HG02884 (cell line): Measurements from ENCODE around the gene OSBPL6.
"Not testable (repeated sequence)": the region's sequence is repeated elsewhere in the genome, so short reads cannot be mapped to it uniquely, and the experiment has no call there.

ENCODE experiments used
- ATAC-seq: cut with Tn5 transposase; IDR thresholded peaks from one replicate; pipeline ENCODE4 v1.9.1; 2021; ENCODE audit warnings: mild to moderate bottlenecking, moderate library complexity; ENCODE audit not compliant: unreplicated experiment

The OSBPL6 gene

DNA sequence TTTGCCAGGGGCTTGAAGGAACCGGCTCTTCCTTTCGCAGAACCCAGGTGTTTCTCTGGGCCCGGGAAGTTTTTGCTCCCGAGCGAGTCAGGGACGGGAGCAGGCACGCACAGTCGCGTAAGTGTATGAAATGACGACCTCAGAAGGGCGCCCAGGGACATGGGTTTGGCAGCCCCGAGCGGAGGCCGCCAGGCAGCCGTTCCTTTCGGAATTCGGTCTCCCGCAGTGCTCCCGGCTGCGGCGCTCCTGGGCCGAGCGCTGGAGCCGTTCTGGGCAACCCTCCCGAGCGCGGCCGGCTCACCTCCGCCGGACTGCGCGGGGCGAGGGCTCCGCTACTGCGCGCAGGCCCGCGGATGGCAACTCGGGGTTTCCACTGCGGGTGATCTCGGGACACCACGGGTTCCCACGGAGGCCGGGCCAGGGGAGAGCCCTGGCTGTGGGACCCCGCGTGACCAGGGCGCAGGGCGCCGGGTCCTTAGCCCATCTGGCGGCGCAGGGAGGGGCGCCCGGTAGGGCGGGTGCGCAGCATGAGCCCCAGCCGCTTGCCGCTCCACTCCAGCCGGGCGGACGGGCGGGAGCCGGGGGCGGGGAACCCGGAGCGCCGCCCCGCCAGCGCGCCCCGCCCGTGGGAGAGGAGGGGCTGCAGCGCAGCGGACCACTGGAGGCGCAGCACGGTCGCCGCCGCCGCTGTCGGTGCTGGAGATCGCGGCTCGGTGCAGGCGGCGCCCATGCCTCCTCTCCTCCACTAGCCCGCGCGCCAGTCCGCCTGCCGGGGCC is at the start of gene OSBPL6:
Gene OSBPL6, plus strand, starts transcription at position 690 of the 777 bp plus-strand sequence. CDS start 111,673 bp downstream, outside the sequence.
- ATAC-seq, result peak; percentile 89

DNA sequence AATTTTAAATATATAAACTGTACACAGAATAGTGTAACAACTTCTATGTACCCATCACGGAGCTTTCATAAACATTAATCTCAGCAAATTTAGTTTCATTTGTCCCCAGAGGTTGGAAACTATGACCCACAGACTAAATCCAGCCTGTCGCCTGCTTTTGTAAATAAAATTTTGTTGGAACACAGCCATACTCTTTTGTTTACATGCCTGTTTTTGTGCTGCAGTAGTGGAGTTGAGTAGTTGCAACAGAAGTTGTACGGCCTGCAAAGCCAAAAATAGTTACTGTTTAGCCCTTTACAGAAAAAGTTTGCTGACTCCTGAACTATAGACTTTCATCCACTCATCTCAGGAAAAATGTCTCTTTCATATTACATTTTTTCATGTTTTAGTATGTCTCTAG is 42.3 kb upstream of the OSBPL6 start:
- ATAC-seq, result no peak

DNA sequence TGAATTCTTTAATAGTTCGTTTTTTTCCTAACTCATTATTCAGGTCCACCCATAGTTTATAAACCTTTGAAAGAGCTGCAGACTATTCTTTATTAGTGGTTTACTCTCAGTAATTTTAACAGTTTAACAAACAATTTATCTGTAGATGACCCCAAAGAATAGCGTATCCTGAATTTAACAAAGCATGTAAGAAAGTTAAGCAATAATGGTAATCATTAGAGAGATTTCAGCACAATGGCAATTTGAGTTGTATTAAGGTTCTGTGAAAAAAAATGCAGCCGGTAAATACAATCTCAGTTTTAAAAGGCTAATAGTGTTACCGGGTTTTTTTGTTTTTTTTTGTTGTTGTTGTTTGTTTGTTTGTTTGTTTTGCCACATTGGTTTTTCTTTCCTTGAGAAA is 41.8 kb upstream of the OSBPL6 start:
- no peak for ATAC-seq

DNA sequence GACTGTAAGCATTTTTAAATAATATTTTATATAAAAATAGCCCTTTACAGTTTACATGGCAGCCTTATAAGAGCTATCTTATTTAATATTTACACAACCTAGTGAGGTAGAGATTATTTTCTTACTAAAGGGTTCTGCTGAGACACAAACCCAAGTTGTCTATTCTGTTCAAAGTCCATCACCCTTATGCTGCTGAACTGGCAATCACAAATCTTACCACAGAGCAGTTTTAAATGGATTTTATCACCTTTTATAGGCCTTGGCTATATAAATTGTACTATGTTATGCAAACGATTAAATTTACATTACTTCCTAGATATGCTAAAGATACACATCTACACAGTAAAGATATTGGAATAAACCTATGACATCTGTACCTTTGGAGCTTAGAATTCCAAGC is 41.3 kb upstream of the OSBPL6 start:
- no peak for ATAC-seq

- not testable (repeated sequence) for ATAC-seq
Measured at GRCh38 chr2:178153878-178154277, 40.4 kb upstream of the OSBPL6 start.

DNA sequence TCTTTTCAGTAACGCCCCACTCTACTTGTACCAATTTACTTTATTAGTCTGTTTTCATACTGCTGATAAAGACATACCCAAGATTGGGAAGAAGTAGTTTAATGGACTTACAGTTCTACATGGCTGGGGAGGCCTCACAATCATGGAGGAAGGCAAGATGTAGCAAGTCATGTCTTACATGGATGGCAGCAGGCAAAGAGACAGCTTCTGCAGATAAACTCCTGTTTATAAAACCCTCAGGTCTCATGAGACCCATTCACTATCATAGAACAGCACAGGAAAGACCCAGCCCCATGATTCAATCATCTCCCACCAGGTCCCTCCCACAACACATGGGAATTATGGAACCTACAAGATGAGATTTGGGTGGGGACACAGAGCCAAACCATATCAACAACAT is 38.8 kb upstream of the OSBPL6 start:
- no peak for ATAC-seq

DNA sequence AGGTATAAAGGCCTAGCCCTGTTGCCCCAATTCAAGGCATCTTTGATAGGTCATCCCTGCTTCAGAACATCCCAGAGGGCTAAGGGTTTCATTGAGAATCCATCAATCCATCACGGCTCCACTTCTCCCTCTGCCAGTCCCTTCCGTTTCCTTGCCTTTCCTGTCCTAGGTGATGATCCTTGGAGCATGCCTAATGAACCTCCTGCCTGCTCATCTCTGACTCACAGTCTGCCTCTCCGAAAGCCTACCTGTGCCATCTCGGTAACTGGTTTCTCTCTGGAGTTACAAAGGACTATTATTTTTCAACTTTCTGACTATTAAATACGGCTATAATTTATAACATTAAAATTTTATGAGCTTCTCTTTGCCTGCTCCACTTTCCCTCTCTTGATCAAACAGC is 36.7 kb upstream of the OSBPL6 start:
- ATAC-seq, result no peak

GRCh38 chr2:178159966-178160365 is 34.3 kb upstream of the OSBPL6 start:
- ATAC-seq, result no peak

- no peak for ATAC-seq
Measured at GRCh38 chr2:178160601-178161000, 33.7 kb upstream of the OSBPL6 start.

DNA sequence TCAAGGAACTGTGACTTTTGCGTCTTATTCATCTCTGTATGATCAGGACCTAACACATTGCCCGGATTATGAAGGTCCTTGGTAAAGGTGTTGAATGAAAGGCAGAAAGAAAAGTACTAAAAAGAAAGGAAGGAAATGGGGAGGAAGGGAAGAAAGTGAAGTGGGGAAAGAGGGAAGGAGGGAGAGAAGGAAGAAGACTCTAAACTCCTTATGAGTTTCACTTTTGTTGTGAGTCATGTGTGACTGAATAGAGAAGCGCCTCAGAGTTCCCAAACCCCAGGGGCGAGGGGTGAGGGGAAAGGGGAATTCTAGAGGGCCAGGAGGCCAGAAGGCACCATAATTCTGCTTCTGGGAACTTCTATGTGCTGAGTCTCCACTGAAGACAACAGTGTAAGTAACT is 30.9 kb upstream of the OSBPL6 start:
- ATAC-seq, result no peak

- no peak for ATAC-seq
Measured at GRCh38 chr2:178163911-178164310, 30.4 kb upstream of the OSBPL6 start.

DNA sequence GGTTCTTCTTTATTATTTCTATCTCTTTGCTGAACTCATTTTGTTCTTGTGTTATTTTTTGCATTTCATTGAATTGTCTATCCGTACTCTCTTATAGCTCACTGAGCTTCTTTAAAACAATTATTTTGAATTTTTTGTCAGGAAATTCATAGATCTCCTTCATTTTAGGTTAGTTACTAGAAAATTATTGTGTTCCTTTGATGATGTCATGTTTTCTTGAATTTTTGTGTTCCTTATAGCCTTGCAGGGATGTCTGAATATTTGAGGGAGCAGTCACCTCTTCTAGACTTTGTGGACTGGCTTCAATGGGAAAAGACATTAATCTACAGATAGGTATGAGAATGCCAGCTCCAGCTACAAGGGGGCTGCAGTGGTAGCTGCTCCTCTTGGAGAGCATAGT is 20.7 kb upstream of the OSBPL6 start:
- no peak for ATAC-seq

GRCh38 chr2:178177066-178177679 is 17.1 kb upstream of the OSBPL6 start:
- ATAC-seq, result no peak

DNA sequence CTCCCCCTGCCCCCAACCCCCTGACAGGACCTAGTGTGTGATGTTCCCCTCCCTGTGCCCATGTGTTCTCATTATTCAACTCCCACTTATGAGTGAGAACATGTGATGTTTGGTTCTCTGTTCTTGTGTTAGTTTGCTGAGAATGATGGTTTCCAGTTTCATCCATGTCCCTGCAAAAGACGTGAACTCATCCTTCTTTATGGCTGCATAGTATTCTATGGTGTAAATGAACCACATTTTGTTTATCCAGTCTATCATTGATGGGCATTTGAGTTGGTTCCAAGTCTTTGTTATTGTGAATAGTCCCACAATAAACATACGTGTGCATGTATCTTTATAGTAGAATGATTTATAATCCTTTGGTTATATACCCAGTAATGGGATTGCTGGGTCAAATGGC is 13.7 kb upstream of the OSBPL6 start:
- not testable (repeated sequence) for ATAC-seq

DNA sequence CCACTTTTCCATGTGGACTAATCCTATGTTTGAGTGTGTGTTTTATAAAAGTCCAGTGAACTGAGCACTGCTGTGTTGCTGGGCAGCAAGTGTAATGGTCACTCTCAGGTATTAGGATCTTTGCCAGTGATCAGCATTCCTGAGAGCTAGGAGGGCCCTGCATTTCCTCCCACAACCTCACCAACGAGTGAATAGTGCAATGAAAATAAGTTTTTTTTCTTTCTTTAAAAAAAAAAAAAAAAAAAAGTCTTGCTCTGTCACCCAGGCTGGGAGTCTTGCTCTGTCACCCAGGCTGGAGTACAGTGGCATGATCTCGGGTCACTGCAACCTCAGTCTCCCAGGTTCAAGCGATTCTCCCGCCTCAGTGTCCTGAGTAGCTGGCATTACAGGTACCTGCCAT is 6.5 kb upstream of the OSBPL6 start:
- no peak for ATAC-seq

DNA sequence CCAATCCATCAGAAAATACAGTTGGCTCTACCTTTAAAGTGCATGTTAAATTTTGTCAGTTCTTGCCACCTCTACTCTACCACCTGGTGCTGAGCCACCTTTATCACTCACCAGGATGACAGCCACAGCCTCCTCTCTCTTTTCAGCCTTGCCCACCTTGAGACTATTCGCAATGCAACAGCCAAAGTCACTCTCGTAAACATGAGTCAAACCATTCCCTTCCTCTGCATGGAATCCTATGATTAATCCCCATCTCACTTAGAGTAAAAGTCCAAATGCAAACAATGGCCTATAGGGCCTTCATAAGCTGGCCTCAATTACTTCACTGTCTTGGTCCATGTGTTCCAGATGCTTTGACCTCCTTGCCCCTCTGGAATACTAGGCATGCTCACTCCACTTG is 5.8 kb upstream of the OSBPL6 start:
- no peak for ATAC-seq

DNA sequence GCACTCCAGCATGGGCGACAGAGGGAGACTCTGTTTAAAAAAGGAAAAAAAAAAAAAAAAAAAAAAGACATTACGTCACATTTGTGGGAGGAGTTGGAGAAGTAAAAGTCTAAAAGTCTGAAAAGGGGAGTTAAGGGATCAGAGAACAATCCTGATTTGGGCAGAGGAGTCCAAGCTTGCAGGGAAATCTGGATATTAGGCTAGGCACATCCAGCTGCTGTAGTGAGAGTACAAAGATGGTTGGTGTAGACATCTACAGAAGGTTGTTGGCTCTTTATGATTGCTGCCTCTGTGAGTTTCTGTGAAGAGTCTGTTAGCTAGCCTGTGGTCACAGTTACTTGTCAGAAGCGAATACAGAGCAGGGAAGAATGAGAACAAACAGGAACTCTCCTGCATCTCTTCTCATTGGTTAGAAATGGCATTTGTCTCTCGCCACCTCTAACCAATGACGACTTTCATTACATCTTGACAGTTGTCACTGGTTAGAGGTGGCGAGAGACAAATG is 3.3 kb upstream of the OSBPL6 start:
- no peak for ATAC-seq

DNA sequence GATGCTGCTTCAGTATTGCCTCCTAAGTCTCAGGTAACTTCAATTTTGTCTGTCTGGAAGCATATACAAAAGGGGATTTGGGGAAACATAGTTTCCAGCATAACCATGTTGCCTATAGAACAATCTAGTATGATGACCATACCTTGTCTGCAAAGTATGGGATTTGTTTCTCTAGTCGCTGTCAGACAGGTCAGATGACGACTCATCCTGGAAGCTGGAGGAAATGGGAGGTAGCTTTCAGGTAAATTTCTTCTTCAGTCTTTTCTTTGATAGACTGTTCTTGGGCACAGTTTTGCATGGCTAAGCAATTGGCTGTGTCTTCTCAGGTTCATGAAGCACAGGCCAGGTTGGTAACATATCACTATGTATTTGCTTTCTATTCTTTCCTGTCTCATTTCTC is 2.8 kb upstream of the OSBPL6 start:
- no peak for ATAC-seq

DNA sequence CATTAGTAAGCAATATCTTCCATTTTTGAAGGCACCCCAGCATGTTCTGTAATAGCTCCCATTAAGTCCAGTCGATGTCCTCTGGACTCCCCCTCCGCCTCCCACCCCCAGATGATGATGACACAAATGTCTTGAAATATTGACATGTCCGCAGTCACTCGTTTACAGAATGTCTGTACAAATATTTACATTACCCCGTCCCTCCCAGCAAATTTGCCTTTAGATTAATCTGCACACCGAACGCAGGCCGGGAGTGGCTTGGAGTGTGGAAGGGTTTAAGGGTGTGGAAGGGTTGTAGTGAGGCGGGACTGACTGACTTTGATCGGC is 853 bp upstream of the OSBPL6 start:
- no peak for ATAC-seq

DNA sequence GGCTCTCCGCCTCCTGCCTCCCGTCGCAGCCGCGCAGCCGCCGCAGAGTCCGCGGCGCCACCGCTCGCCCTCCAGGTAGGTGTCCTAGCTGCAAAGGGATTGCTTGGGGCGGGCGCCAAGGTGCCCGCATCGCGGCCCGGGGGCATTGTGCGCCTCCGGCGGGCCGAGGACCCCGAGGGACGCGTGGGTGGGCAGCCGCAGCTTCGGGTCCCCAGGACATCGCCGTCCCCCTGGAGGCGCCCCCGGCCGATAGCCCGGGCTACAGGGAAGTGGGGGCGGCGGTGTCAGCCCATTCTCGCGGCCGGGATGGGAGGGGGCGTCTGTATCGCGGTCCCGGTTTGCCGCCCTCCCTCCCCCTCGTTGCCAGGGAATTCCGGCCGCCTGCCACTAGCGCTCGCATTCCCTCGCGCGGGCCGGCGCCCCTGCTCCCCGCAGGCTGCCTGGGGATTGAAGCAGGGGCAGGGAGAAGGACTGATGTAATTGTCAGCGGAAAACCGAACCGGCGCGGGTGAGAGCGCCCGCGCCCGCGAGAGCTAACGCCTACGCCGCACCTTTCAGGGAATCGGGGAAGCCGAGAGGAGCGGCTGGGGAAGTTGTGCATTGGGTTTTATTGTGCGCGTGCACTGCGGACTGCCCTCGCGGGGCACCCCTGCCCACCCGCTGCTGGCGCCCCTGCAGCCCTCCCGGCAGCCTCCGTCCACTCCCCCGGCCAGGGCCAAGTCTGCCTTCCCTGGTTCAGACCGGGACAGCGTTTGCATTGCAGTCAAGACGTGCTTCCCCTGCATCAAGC is 483 bp downstream of the OSBPL6 start:
- peak; percentile 19 for ATAC-seq

DNA sequence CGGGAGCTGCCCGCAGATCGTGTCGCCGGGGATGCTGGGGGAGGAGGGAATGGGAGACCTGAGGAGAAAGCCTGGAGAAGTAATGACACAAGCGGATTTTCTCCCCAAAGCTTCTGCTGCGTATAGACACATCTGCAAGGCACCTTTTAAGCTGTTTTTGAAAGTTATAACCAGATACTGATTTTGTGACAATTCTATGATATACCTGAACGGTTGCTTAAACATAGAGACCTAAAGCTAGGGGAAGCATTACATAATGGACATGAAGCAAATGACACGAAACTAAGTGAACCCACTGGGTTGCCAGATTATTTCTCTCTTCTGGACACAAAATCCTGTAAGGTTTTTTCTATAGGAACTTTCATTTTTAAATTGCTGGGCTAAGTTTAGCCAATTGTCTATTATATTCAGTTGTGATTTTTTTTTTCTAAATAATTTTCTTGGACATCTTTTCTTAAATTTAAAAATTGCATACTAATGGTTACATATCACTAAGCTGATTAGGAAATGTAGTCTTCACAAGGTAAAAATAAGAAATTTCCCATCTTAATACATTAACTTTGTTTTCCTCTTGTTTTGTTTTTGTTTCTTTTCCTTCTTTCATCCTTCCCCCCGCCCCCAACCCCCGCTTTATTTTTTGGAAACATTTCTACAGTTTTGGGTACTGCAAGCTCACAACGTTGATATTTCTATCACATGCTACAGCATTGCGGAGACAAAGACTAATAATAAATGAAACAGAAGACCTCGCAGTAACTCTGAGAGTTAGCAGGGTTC is 1.3 kb downstream of the OSBPL6 start:
- no peak for ATAC-seq
